NCI-H345 treated with DMSO at 0.1 percent for 48 hours (cell line): Measurements from ENCODE around the gene DAP3.
A peak's percentile ranks its signal among the peaks of the same experiment; 100 is the strongest.
"Not testable (repeated sequence)": the region's sequence is repeated elsewhere in the genome, so short reads cannot be mapped to it uniquely, and the experiment has no call there.

Experiments
- DNase-seq: peaks from one replicate; lab custom pipeline; 2025; ENCODE audit not compliant: unreplicated experiment; lab: John Stamatoyannopoulos, UW

The DAP3 gene

GRCh38 chr1:155715777-155716176, 26.9 kb downstream of the DAP3 start:
- no peak for DNase-seq

GRCh38 chr1:155717041-155717440, 28.1 kb downstream of the DAP3 start:
- no peak for DNase-seq

- DNase-seq = not testable (repeated sequence)
Measured at GRCh38 chr1:155718524-155719115, 29.7 kb downstream of the DAP3 start.

GRCh38 chr1:155719703-155720102, 30.8 kb downstream of the DAP3 start:
- DNase-seq = no peak

GRCh38 chr1:155725142-155725541, 36.3 kb downstream of the DAP3 start:
- DNase-seq = no peak

- DNase-seq = no peak
Measured at GRCh38 chr1:155729031-155729898, 40.4 kb downstream of the DAP3 start.

GRCh38 chr1:155740995-155741394, 52.1 kb downstream of the DAP3 start:
- DNase-seq = no peak

- no peak for DNase-seq
Measured at GRCh38 chr1:155741908-155742307, 53.0 kb downstream of the DAP3 start.

- DNase-seq = no peak
Measured at GRCh38 chr1:155744711-155745283, 55.9 kb downstream of the DAP3 start.

GRCh38 chr1:155745284-155746228, 56.7 kb downstream of the DAP3 start:
- peak; percentile 99 for DNase-seq

- DNase-seq = not testable (repeated sequence)
Measured at GRCh38 chr1:155747586-155747985, 58.7 kb downstream of the DAP3 start.

GRCh38 chr1:155748141-155748540, 59.2 kb downstream of the DAP3 start:
- not testable (repeated sequence) for DNase-seq

GRCh38 chr1:155759017-155759416, 70.1 kb downstream of the DAP3 start:
- not testable (repeated sequence) for DNase-seq

GRCh38 chr1:155759966-155760630, 71.2 kb downstream of the DAP3 start:
- DNase-seq = no peak

- DNase-seq = no peak
Measured at GRCh38 chr1:155760751-155761475, 72.0 kb downstream of the DAP3 start.

GRCh38 chr1:155761736-155762405, 73.0 kb downstream of the DAP3 start:
- no peak for DNase-seq

- DNase-seq = not testable (repeated sequence)
Measured at GRCh38 chr1:155763090-155763815, 74.4 kb downstream of the DAP3 start.

- not testable (repeated sequence) for DNase-seq
Measured at GRCh38 chr1:155763989-155764388, 75.1 kb downstream of the DAP3 start.
